H9 (cell line): ENCODE measurements around the gene NUDCD2. TPM values are rescaled to one million over a fixed set of nuclear protein-coding genes. Genes with fewer than 3 reads are reported as not detected.

ENCODE experiments used
- DNase-seq: peaks from one replicate; pipeline ENCODE4 v3.0.0-alpha.2; 2017
- H2AFZ ChIP-seq: one replicate; pipeline ENCODE4 v1.6.1; 2013; ENCODE audit warnings: mild to moderate bottlenecking, low read length, control low read depth, moderate library complexity
- H2AK5ac ChIP-seq: 2 replicates; pipeline ENCODE4 v1.6.1; 2013; ENCODE audit warnings: low read length, control low read depth, mixed read lengths; ENCODE audit not compliant: insufficient read length
- H2BK120ac ChIP-seq: one replicate; pipeline ENCODE4 v1.6.1; 2013; ENCODE audit warnings: low read depth, mild to moderate bottlenecking, low read length, control low read depth, inconsistent platforms; ENCODE audit not compliant: poor library complexity, severe bottlenecking
- H2BK12ac ChIP-seq: 2 replicates; pipeline ENCODE4 v1.6.1; 2013; ENCODE audit warnings: low read length, control low read depth, mixed read lengths, low read depth; ENCODE audit not compliant: insufficient read length
- H2BK15ac ChIP-seq: 2 replicates; pipeline ENCODE4 v1.6.1; 2013; ENCODE audit warnings: low read depth, low read length, control low read depth
- H2BK20ac ChIP-seq: one replicate; pipeline ENCODE4 v1.6.1; 2013; ENCODE audit warnings: low read depth, mild to moderate bottlenecking, low read length, control low read depth, inconsistent platforms; ENCODE audit not compliant: poor library complexity, severe bottlenecking
- H2BK5ac ChIP-seq: 2 replicates; pipeline ENCODE4 v1.6.1; 2013; ENCODE audit warnings: low read length, control low read depth, mixed read lengths; ENCODE audit not compliant: insufficient read length
- H3K14ac ChIP-seq: 2 replicates; pipeline ENCODE4 v1.6.1; 2013; ENCODE audit warnings: low read length, control low read depth; ENCODE audit not compliant: insufficient read depth
- H3K18ac ChIP-seq: 2 replicates; pipeline ENCODE4 v1.6.1; 2013; ENCODE audit warnings: low read depth, mild to moderate bottlenecking, mixed read lengths, low read length, control low read depth; ENCODE audit not compliant: insufficient read length
- H3K23ac ChIP-seq: 2 replicates; pipeline ENCODE4 v1.6.1; 2013; ENCODE audit warnings: low read length, control low read depth, mixed read lengths, low read depth; ENCODE audit not compliant: insufficient read length
- H3K23me2 ChIP-seq: 2 replicates; pipeline ENCODE4 v1.6.1; 2013; ENCODE audit warnings: low read depth, mild to moderate bottlenecking, mixed read lengths, low read length, control low read depth; ENCODE audit not compliant: insufficient read length, poor library complexity, severe bottlenecking
- H3K27ac ChIP-seq: 2 replicates; pipeline ENCODE4 v1.5.1; 2013; ENCODE audit warnings: low read length, control low read depth, mixed read lengths, low read depth; ENCODE audit not compliant: insufficient read length
- H3K27me3 ChIP-seq: 2 replicates; pipeline ENCODE4 v1.6.1; 2013; ENCODE audit warnings: low read length, control low read depth, inconsistent platforms; ENCODE audit not compliant: insufficient read depth
- H3K4ac ChIP-seq: 2 replicates; pipeline ENCODE4 v1.6.1; 2013; ENCODE audit warnings: low read depth, mild to moderate bottlenecking, control low read depth, inconsistent platforms, low read length, moderate library complexity
- H3K4me1 ChIP-seq: 2 replicates; pipeline ENCODE4 v1.6.1; 2013; ENCODE audit warnings: low read length, control low read depth, inconsistent platforms; ENCODE audit not compliant: insufficient read depth
- H3K4me2 ChIP-seq: 2 replicates; pipeline ENCODE4 v1.6.1; 2013; ENCODE audit warnings: low read length, control low read depth, mixed read lengths; ENCODE audit not compliant: insufficient read length, insufficient read depth
- H3K56ac ChIP-seq: 2 replicates; pipeline ENCODE4 v1.6.1; 2013; ENCODE audit warnings: low read depth, mild to moderate bottlenecking, mixed read lengths, low read length, control low read depth; ENCODE audit not compliant: insufficient read length
- H3K79me1 ChIP-seq: 2 replicates; pipeline ENCODE4 v1.6.1; 2013; ENCODE audit warnings: low read depth, mild to moderate bottlenecking, moderate library complexity, low read length, control low read depth, inconsistent platforms; ENCODE audit not compliant: insufficient read depth, poor library complexity, severe bottlenecking
- H3K79me2 ChIP-seq: 2 replicates; pipeline ENCODE4 v1.6.1; 2013; ENCODE audit warnings: low read length, control low read depth, inconsistent platforms; ENCODE audit not compliant: insufficient read depth
- H3K9ac ChIP-seq: 2 replicates; pipeline ENCODE4 v1.6.1; 2013; ENCODE audit warnings: low read length, control low read depth, mixed read lengths; ENCODE audit not compliant: insufficient read length; ENCODE audit errors: extremely low read depth
- H3K9me3 ChIP-seq: one replicate; pipeline ENCODE4 v1.6.1; 2013; ENCODE audit warnings: low read depth, low read length, inconsistent platforms; ENCODE audit not compliant: control insufficient read depth
- H3T11ph ChIP-seq: one replicate; pipeline ENCODE4 v1.6.1; 2013; ENCODE audit warnings: mild to moderate bottlenecking, low read length, control low read depth, inconsistent platforms
- H4K20me1 ChIP-seq: one replicate; pipeline ENCODE4 v1.6.1; 2013; ENCODE audit not compliant: control insufficient read depth, insufficient read length, insufficient read depth
- H4K5ac ChIP-seq: 2 replicates; pipeline ENCODE4 v1.6.1; 2013; ENCODE audit warnings: low read depth, mild to moderate bottlenecking, mixed read lengths, low read length, control low read depth; ENCODE audit not compliant: insufficient read length
- H4K8ac ChIP-seq: replicated peaks from 2 replicates; pipeline ENCODE4 v1.6.1; 2013; ENCODE audit warnings: low read length, control low read depth, mixed read lengths, low read depth; ENCODE audit not compliant: insufficient read length
- H4K91ac ChIP-seq: 2 replicates; pipeline ENCODE4 v1.6.1; 2013; ENCODE audit warnings: low read depth, mild to moderate bottlenecking, moderate library complexity, mixed read lengths, low read length, control low read depth; ENCODE audit not compliant: insufficient read length
- H3K27ac Mint-ChIP-seq, 3 experiments: 2 replicates in 2 of 3; 3 replicates in 1 of 3; pipeline ENCODE4 v1.8.0; 2020 to 2021; ENCODE audit warnings: mixed read lengths in 3 of 3, mild to moderate bottlenecking in 1 of 3, moderate library complexity in 1 of 3
- H3K27me3 Mint-ChIP-seq: 2 replicates; pipeline ENCODE4 v1.8.0; 2021; ENCODE audit warnings: low read depth, mild to moderate bottlenecking, moderate library complexity, mixed read lengths
- H3K36me3 Mint-ChIP-seq, 3 experiments: 2 replicates in 2 of 3; 3 replicates in 1 of 3; pipeline ENCODE4 v1.8.0; 2020 to 2021; ENCODE audit warnings: low read depth in 3 of 3, mixed read lengths in 3 of 3; ENCODE audit not compliant: insufficient read depth in 1 of 3
- H3K4me1 Mint-ChIP-seq, 2 experiments: 2 replicates each; pipeline ENCODE4 v1.8.0; 2020; ENCODE audit warnings: mixed read lengths in 2 of 2
- H3K4me3 Mint-ChIP-seq, 2 experiments: 2 replicates in 1 of 2; 3 replicates in 1 of 2; pipeline ENCODE4 v1.8.0; 2020 to 2021; ENCODE audit warnings: mild to moderate bottlenecking in 2 of 2, mixed read lengths in 2 of 2, moderate library complexity in 1 of 2
- H3K9me3 Mint-ChIP-seq, 2 experiments: 2 replicates in 1 of 2; 3 replicates in 1 of 2; pipeline ENCODE4 v1.8.0; 2020; ENCODE audit warnings: mild to moderate bottlenecking in 2 of 2, mixed read lengths in 2 of 2, moderate library complexity in 1 of 2
- WGBS: extraction: QIAGEN DNeasy Blood & Tissue Kit; methylation state at CpG from one replicate; pipeline ENCODE4 v1.1.7; 2013; ENCODE audit warnings: missing lambda C conversion rate, low lambda C conversion rate, mixed read lengths; ENCODE audit not compliant: insufficient read length; ENCODE audit errors: extremely low coverage; 5-methylcytosine and 5-hydroxymethylcytosine counted together
- total RNA-seq: library from RNA; stranded (reverse); gene quantifications from 2 replicates; pipeline ENCODE4 v1.2.1, GENCODE V29; 2021
- TF ChIP-seq, protein P1 (sequence below): fragments of 200-600 bp; sonication (generic); conservative IDR thresholded peaks from 3 replicates; pipeline ENCODE4 v1.8.0; 2021; ENCODE audit warnings: antibody characterized with exemption, mild to moderate bottlenecking

The NUDCD2 gene
- total RNA-seq, 1 experiment from 2014 or later, result 42.2 TPM

DNA sequence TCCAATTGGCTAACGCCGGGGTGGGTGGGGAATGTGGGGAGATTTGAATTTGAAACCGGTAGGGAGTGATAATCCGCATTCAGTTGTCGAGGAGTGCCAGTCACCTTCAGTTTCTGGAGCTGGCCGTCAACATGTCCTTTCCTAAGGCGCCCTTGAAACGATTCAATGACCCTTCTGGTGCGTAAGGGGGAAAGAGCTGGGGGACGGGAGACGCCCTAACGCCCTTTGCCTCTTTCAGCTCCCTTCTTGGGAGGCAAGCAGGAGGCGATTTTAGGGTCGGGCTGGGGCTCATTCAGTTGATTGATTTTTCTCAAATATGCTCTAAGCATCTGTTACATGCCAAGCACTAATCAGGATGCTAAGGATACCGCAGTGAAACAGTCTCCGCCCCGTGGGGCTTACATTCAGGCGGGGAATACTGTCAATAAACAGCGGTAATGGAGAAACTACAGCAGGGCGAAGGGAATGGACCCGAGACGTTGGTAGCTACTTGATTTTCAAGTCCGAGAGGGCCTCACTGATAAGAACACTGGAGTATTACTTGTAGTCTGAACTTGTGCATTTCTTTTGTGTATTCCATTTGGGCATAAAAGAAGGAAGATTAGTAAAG is 765 bp upstream of the NUDCD2 start, which contains the start of gene HMMR:
Gene HMMR, plus strand, starts transcription at position 71 of the 610 bp plus-strand sequence. Its CDS starts 61 bp downstream, at position 132.
- DNase-seq, result no peak
- H3K4me1 Mint-ChIP-seq, result peaks cover 11 to 23% of the 10 kb centered on the region in 2 experiments
- H3K27ac Mint-ChIP-seq, result peak within 1 kb of the TSS; percentile 99 to 100 (median 100)
- Histone ChIP-seq H3K79me2 (no peaks in the 10 kb centered on the region; the same call in 1 of the 2 replicates), H4K20me1 (no peaks in the 10 kb centered on the region), H2BK15ac (no peak within 1 kb of the TSS), H3K18ac (peak within 1 kb of the TSS; percentile 91), H3K23ac (peak within 1 kb of the TSS; percentile 37), H3K14ac (peak within 1 kb of the TSS; percentile 86), H2BK12ac (peak within 1 kb of the TSS; percentile 45), H3K56ac (peak within 1 kb of the TSS; percentile 98), H3K4ac (peak within 1 kb of the TSS; percentile 79; the same call in 1 of the 2 replicates), H3K27ac (peak within 1 kb of the TSS; percentile 98), H2BK5ac (peak within 1 kb of the TSS; percentile 66), H2AFZ (no peak within 1 kb of the TSS), H3K4me2 (peak within 1 kb of the TSS; percentile 93), H3K9me3 (no peaks in the 10 kb centered on the region), H4K8ac (no peak within 1 kb of the TSS), H4K91ac (no peak within 1 kb of the TSS), H2BK120ac (no peak within 1 kb of the TSS), H2BK20ac (no peak within 1 kb of the TSS), H3K4me1 (no peaks in the 10 kb centered on the region), H3T11ph (peak within 1 kb of the TSS; percentile 40), H3K79me1 (peaks cover 9% of the 10 kb centered on the region), H3K27me3 (no peaks in the 10 kb centered on the region; the same call in 1 of the 2 replicates), H2AK5ac (no peak within 1 kb of the TSS), H3K9ac (peak within 1 kb of the TSS; percentile 99), H4K5ac (peak within 1 kb of the TSS; percentile 87), H3K23me2 (peaks cover 4% of the 10 kb centered on the region)
- WGBS, result no CpG with 5 or more reads among the region's 23 CpGs
- TF ChIP-seq, protein P1, sequence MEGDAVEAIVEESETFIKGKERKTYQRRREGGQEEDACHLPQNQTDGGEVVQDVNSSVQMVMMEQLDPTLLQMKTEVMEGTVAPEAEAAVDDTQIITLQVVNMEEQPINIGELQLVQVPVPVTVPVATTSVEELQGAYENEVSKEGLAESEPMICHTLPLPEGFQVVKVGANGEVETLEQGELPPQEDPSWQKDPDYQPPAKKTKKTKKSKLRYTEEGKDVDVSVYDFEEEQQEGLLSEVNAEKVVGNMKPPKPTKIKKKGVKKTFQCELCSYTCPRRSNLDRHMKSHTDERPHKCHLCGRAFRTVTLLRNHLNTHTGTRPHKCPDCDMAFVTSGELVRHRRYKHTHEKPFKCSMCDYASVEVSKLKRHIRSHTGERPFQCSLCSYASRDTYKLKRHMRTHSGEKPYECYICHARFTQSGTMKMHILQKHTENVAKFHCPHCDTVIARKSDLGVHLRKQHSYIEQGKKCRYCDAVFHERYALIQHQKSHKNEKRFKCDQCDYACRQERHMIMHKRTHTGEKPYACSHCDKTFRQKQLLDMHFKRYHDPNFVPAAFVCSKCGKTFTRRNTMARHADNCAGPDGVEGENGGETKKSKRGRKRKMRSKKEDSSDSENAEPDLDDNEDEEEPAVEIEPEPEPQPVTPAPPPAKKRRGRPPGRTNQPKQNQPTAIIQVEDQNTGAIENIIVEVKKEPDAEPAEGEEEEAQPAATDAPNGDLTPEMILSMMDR, result no peak
- peaks cover 22 to 43% (median 31%) of the 10 kb centered on the region in 3 experiments for H3K36me3 Mint-ChIP-seq
- no peaks in the 10 kb centered on the region for H3K9me3 Mint-ChIP-seq
- peaks cover 3% of the 10 kb centered on the region; the same call in 1 of the 2 replicates for H3K27me3 Mint-ChIP-seq
- peak within 1 kb of the TSS; percentile 93 to 99 for H3K4me3 Mint-ChIP-seq
